ENCODE data around the gene CCDC32.

- no peak for TF ChIP-seq CTCF (IDR thresholded peaks at IDR 0.05)
- TF ChIP-seq POLR2A (IDR thresholded peaks at IDR 0.05) = no peak
These were observed 53.8 kb downstream of the CCDC32 start for GRCh38 chr15:40511093-40511471.

Data from uterus (tissue), 2 donors.